ENCODE measurements around the gene PLA2G6.

GRCh38 chr22:38213990-38214301, 32.3 kb upstream of the PLA2G6 start:
- no peak for TF ChIP-seq EZH2phosphoT487 (IDR thresholded peaks at IDR 0.05; ENCODE audit: insufficient read depth, low read depth)
- no peak for TF ChIP-seq EZH2 (IDR thresholded peaks at IDR 0.05; ENCODE audit: insufficient read depth, poor library complexity, severe bottlenecking)

Measured in GM23248 (cell line).